HG02623 (cell line): ENCODE data around the gene PTPRCAP.
"Not testable (repeated sequence)": the region's sequence is repeated elsewhere in the genome, so short reads cannot be mapped to it uniquely, and the experiment has no call there.

Source experiments
- ATAC-seq: cut with Tn5 transposase; IDR thresholded peaks from one replicate; pipeline ENCODE4 v1.9.1; 2021; ENCODE audit warnings: moderate library complexity; ENCODE audit not compliant: unreplicated experiment

Gene PTPRCAP

DNA sequence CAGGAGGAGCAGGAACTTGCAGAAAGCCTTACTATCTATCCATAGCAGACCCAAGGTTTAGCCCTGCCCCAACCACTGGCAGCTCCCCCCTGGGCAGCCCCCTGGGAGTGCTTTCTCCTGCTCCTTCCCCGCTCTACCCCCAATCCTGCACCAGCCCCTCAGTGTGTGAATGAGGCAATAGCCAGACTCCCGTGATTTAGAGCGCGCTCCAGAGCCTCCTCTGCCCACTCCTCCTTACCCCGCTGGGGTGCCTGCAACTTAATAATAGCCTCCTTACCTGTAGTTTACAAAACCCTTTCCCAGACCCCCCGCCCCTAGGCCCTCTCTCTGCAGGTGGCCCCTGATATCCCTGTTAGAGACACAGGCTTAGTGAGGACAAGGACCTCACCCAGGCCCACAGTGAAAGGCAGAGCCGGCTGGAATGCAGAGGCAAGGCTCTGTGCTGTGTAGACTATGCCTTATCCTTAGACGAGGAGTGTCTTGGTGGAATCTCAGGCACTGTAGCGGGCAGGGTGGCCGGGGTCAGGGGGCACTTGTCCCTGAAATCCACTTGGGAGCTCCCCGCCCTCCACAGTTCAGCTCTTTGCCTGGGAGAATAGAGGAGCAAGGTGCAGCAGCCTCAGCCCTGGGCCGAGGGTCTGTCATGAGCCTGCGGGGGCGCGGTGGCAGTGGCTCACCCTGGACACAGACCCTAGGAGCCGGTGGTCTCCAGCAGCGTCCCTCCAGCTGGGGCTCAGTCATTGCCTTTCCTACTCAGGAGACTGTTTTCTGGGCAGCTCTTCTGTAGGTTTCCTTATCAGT, 26.3 kb downstream of the PTPRCAP start:
- no peak for ATAC-seq

DNA sequence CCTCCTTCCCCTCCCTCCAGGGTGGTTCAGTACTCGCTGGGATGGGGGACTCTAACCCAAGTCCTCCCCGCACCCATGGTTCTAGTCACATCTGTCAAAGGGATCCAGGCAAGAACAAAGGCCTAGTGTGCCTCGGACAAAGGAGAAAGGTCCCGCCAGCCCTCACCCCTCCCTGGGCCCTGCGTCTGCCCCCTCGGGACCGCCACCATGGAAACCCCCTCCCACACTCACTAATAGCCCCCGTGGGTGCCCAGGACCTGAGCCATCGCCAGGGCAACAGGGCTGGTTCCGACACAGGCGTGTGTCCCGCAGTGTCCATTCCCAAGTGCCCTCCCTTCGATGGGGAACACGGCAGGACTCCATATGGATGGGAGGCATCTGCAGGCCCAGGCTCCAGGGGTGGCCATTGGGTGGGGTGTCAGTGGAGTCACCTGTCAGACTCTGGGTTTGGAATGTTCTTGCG, 27.1 kb downstream of the PTPRCAP start:
- ATAC-seq = no peak

DNA sequence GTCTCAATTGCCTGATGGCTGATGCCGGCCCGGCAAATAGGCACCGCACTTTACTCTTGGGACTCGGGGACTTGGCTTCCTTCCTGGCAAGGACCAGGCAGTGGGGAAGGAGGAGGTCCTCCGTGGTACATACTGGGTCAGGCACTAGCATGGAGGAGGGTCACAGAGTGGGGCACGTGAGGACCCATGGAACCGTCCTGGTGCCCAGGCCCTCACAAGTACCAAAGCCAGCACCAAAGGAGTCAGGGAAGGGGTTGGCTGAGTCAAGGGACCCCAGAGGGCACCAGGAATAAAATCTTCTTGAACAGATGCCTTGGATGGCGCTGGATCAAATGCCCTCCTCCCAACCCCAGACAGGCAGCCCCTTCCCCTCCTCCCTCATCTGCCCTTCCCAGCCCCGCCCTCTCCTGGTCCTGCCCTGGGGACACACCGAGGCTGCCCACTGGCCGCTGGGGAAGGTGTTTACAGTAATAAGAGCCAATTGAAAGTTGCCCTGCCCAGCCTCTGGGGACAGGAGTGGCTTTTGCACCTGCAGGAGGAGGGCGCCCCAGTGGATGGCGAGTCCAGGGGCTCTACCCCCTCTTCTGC, 27.6 kb downstream of the PTPRCAP start:
- ATAC-seq = no peak

DNA sequence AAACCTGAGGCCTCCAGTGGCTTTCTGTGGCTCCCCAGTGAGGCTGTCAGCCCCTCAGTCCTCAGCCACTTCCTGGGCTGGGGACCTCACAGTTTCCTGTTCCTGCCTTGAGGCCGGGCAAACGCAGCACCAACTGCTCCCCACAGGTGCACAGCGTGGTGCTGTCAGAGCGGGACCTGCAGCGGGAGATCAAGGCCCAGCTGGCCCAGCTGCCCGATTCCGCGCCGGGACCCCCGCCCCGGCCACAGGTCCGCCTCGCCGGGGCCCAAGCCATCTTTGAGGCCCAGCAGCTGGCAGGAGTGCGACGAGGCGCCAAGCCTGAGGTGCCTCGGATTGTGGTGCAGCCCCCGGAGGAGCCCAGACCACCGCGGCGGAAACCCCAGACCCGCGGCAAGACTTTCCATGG, 28.2 kb downstream of the PTPRCAP start:
- peak; percentile 52 for ATAC-seq

DNA sequence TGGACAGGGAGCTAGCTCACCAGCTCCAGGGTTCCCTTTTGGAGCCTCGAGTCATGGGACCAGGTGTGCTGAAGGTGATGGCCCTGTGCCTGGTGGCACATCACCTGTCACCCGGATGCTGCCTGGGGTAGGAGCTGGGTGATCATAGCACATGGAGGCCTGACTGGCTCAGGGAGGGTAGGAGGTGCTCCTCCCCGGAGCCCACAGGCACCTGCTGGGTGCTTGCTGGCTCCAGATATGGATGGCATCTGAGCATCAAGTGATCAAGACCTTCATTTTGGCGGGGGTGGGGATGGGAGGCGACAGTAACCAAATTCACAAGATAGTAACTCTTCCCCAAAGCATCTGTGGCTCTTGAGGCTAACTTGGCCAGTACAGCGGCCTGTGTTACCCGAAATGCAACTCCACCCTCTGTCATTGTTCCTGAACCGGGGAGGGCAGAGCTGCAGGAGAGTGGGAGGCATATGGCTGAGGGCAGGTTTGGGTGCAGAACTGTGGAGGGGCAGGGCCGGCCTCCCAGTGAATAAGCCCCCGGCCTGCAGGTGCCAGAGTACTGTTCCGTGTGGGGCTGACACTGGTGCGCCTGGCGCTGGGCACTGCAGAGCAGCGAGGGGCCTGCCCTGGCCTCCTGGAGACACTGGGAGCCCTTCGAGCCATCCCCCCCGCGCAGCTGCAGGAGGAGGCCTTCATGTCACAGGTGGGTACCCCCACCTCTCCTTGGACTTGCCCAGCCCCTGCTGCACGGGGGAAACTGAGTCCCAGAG, 28.9 kb downstream of the PTPRCAP start:
- ATAC-seq = peak; percentile 12

DNA sequence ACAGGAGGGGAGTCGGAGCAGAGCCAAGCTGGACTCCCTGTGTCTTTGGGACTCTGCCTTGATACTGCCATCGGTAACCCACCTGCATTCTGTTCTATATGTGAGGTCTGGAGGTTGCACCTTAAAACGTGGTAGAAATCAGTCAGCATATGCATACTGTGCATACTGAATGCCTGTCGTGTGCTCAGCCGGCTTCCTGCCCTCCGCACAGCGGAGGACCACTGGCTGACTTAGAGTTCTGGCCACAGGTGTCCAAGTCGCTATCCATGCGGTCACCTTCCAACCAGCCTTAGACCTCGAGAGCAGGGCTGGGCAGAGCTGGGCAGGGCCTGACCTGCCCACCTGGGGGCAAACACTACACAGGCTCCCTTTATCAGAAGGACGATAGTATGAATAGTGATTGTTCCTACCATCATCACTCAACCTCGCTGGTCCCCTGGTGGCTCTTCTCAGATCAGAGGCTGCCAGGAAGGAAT, 29.8 kb downstream of the PTPRCAP start:
- no peak for ATAC-seq

DNA sequence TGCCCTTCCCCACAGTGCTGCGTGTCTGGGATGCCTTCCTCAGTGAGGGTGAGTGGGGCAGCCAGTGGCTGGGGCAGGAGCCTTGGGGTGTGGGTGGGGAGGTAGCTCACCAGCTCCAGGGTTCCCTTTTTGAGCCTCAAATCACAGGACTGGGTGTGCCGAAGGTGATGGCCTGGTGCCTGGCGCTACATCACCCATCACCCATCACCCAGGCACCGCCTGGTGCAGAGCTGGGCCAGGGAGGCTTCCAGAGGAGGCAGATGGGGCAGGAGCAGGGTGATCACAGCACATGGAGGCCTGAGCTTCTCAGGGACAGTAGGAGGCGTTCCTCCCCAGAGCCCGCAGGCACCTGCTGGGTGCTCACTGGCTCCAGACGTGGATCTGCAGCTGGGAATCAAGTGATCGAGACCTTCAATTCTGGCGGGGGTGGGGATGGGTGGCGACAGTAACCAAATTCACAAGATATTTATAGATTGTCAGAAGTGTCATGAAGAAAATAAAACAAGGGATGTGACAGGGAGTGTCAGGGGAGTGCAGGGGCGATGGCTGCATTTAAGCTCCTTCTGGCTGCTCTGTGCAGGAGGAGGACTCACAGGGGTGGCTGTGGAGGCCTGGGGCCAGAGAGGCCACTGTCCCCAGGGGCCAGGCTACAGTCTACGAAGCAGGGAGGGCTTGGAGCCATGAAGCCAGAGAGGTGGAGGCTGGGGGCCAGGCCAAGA, 30.4 kb downstream of the PTPRCAP start:
- ATAC-seq = no peak

DNA sequence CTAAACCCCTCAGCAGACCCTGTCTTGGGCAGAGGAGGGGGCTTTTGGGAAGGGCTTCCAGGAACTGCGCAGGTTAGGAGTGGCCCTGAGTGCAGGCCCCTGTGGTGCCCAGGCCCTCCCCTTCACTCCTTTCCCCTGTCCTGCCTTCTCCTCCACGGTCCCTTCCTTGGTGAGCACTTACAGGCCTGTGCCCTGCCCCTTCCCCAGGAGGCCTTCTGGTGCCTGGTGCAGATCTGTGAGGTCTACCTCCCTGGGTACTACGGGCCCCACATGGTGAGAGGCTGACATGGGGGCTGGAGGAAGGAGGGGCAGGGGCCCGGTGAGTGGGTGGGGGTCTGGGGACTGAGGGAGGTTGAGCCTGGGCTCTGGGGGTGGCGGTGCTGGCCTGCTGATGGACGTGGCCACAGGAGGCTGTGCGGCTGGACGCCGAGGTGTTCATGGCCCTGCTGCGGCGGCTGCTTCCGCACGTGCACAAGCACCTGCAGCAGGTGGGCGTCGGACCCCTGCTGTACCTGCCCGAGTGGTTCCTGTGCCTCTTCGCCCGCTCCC, 31.0 kb downstream of the PTPRCAP start:
- no peak for ATAC-seq

DNA sequence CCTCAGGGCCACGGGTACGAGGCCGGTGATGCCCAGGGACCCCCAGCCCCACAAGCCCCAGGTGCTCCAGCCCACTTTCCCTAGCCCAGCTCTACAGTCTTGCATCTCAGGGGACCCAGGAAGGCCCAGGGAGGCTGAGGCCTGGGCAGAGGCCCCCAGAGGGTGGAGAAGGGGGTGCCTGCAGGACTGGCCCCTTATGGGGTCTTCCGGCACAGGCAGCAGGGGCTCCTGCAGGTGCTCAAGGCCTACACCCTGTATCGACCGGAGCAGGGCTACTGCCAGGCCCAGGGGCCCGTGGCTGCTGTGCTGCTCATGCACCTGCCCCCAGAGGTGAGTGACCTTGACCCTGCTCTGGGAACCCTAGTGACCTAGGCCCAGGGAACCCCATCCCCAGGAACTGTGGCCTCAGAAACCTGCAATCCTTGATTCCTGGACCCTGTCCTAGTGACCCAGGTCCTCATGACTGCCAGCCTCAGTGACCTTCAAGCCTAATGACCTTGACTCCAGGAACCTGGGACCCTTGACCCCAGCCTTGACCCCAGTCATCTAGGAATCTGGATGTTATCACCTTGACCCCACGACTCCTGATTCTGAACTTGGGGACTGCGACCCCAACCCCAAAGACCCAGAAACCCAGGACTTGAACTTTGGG, 31.7 kb downstream of the PTPRCAP start:
- no peak for ATAC-seq

DNA sequence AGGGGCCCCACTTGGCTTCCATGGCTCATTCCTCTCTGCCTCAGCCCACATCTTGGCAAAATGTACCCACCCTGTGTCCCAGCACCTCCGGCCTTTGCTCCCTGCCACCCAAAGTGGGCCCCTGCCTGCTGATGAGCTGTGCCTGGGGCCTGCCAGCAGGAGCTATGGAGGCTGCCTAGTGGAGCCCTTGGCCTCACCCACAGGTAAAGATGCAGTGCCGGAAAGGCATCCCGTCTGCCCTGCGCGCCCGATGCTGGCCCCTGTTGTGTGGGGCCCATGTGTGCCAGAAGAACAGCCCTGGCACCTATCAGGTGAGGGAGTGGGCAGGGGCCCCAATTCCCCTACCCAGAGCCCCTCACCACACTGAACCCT, 32.3 kb downstream of the PTPRCAP start:
- no peak for ATAC-seq

DNA sequence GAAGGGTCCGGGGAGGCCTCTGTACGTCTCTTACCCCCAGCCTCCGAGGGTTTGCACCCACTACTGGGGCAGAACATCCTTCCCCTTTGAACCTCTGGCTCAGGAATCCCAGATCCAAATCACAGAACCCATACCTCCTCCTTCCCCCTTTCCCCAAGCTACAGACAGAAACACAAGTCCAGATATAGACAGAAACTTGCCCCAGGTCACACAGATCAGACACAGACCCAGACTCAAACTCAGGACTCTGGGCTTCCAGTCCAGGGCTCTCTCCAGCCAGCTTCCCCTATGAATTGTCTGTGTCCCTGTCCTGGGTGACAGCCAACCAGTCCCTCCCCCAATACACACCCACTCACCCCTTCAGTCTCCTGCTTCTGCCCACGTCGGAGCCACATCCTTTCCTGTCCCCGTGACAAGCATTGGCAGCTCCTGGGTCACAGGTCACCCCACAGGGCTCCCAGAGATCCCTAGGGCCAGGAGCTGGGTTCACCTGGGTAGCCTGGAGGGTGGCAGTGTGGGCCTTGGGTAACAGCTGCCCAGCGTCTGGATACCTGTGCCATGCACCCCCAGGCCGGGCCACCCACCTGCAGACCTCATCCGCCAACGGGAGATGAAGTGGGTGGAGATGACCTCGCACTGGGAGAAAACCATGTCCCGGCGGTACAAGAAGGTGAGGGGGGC, 32.8 kb downstream of the PTPRCAP start:
- ATAC-seq = no peak

DNA sequence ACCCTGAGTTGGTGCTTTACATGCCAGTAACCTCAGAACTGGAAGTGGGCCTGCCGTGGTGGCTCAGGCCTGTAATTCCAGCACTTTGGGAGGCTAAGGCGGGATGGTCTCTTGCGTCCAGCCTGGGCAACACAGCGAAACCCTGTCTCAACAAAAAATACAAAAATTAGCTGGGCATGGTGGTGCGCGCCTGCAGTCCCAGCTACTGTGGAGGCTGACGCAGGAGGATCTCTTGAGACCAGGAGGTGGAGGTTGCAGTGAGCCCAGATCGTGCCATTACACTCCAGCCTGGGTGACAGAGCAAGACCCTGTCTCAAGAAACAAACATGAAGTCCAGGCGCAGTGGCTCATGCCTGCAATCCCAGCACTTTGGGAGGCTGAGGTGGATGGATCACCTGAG, 34.4 kb downstream of the PTPRCAP start:
- ATAC-seq = not testable (repeated sequence)

DNA sequence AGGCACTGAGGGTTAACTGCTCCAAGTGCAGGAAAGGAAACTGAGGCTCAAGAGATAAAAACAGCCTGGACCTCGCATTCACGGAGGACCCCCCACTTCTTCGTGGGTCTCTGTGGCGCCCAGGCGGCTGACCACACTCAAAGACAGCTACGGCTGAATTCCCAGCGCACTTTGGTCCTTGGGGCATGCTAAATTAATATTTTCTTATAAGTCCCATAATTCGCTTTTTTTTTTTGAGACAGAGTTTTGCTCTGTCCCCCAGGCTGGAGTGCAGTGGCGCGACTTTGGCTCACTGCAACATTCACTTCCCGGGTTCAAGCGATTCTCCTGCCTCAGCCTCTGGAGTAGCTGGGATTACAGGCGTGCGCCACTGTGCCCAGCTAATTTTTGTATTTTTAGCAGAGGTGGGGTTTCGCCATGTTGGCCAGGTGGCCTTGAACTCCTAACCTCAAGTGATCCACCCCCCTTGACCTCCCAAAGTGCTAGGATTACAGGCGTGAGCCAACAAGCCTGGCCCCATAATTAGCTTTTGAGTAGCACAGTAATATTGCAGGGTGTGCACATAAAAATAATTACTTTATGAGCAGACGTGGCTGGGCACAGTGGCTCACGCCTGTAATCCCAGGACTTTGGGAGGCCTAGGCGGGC, 35.2 kb downstream of the PTPRCAP start:
- not testable (repeated sequence) for ATAC-seq

DNA sequence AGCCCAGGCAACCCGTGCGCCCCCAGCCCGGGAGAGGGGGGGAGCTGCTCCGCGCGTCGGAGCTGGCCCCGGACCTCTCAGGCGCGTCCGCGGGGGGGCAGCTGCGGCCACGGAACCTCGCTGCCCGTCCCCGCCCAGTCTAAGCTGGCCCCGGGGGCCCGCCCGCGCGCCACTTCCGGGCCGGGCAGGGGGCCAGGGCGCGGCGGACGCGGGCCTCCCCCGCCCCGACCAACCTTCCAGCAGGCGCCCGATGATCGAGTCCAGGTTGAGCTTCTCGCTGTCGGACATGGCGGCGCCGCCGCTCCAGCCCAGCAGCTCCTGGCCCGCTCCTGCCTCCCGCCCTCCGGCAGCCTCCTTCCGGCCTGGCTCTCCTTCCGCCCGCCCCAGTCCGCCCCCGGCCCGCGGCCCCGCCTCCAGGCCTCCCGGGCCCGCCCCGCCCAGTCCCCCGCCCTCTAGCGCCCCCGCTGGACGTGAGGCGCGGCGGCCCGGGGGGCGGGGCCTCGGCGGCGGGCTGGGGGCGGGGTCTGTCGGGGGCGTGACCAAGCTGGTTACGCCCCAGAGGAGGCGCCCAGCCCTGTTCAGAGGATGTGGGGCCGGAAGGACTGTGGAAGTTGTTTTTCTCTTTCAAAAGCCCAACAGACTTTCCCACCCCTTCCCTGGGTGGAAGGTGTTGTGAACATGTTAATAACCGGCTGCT, 35.8 kb downstream of the PTPRCAP start, which contains the start of gene PPP1CA:
TSS of gene PPP1CA (minus strand) at position 364 of the 697 bp plus-strand sequence. CDS start at position 288, 76 bp downstream.
- peak; percentile 66 for ATAC-seq

DNA sequence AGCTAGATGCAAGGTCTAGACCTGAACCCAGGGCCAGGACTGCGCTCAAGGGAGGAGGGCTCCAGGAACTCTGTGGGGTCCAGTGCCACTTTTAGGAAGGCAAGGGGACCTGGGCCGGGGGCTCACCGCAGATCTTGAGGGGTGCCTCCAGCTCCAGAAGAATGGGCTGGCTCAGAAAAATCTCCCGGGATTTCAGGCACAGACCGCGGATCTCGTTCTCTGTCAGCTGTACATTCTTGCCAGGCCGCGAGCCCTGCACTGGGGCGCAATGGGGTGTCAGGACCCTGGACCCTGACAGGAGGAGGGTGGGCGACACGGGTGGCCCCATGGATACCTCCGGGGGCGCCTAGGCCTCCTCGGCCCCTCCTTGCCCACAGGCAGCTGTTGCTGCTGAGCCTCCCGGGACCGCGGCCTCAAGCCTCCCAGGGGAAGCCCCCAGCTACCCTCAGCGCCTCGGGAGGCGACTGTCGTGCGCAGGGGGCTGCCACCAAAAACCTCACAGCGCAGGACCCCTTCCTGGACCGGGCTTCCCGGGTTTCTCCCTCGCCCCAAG, 36.5 kb downstream of the PTPRCAP start:
- no peak for ATAC-seq

DNA sequence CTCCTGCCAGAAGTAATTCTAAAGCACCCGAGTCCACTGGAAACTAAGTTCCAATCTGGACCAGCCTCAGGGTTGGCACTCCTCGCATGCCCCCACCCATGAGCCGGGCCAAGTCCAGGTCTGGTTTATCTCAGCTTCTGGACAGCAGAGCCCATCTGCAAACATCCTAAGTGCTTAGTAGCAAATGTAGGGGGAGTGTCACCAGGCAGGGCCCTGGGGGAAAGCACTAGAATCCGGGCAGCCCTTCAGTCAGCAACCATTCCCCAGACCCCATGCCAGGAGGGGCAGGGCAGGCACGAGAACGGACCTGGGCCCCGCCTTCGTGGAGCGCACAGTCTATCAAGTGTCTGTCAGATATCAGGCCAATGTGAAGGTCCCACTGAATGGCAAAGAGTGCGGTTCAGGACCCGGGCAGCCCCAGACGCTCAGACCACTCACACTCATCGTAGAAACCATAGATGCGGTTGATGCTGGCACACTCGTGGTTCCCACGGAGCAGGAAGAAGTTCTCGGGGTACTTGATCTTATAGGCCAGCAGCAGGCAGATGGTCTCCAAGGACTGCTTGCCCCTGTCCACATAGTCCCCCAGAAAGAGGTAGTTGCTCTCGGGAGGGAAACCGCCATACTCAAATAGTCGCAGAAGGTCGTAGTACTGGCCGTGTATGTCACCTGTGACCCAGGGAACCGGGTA, 37.1 kb downstream of the PTPRCAP start:
- no peak for ATAC-seq
